Measurements from ENCODE around the gene HOXA11. TPM values are rescaled to one million over a fixed set of nuclear protein-coding genes. Genes with fewer than 3 reads are reported as not detected.

Gene HOXA11
- total and polyA plus RNA-seq, 10 of the 15 experiments (the other 5 are each of a cell fraction or from before 2014, with no cell fraction given), result not detected

DNA sequence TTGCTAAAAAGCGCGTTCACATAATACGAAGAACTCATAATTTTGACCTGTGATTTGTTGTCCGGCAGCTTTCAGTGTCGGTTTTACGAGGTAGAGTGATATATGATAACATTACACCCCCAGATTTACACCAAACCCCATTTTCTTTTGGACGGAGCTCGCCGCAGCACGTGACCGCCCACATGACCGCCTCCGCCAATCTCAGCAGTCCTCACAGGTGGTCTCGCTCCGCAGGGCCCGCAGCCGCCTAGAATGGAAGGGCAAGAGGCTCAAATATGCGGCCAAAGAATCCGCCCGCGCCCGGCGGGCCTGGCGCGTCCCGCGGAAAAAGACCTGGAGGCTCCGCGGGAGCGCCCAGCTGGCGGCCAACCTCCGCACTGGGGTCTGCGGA lies 28.5 kb downstream of the HOXA11 start, which contains the start of gene HOXA7 (continued):
- TF ChIP-seq CEBPZ (IDR thresholded peaks at IDR 0.05; ENCODE audit: low read depth, low read length) (no peak), SMARCA5 (IDR thresholded peaks at IDR 0.05) (no peak), KAT2A (conservative IDR thresholded peaks at IDR 0.05; ENCODE audit: control insufficient read depth, low read depth, low read length) (no peak), SIN3A (IDR thresholded peaks at IDR 0.05; ENCODE audit: low read depth, low read length) (no peak), RB1 (IDR thresholded peaks at IDR 0.05; ENCODE audit: borderline replicate concordance) (no peak), ATF3 (IDR thresholded peaks at IDR 0.05; ENCODE audit: borderline replicate concordance, extremely low read depth, low read depth, low read length) (peak; percentile 52; the same call in 1 of the 2 replicates), NFYA (IDR thresholded peaks at IDR 0.05; ENCODE audit: borderline replicate concordance, low read depth, low read length) (no peak), EP300 (IDR thresholded peaks at IDR 0.05; ENCODE audit: borderline replicate concordance in 1 of 2, control insufficient read depth in 1 of 2, low read depth in 2 of 2, low read length in 2 of 2) (no peak), HDGF (IDR thresholded peaks at IDR 0.05) (no peak)
- TF ChIP-seq, protein P1, sequence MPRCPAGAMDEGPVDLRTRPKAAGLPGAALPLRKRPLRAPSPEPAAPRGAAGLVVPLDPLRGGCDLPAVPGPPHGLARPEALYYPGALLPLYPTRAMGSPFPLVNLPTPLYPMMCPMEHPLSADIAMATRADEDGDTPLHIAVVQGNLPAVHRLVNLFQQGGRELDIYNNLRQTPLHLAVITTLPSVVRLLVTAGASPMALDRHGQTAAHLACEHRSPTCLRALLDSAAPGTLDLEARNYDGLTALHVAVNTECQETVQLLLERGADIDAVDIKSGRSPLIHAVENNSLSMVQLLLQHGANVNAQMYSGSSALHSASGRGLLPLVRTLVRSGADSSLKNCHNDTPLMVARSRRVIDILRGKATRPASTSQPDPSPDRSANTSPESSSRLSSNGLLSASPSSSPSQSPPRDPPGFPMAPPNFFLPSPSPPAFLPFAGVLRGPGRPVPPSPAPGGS (IDR thresholded peaks at IDR 0.05; ENCODE audit: borderline replicate concordance, insufficient read depth, low read depth, low read length, poor library complexity, severe bottlenecking), result no peak
